ENCODE data around the gene MGA.
A peak's percentile ranks its signal among the peaks of the same experiment; 100 is the strongest.

Gene MGA

DNA sequence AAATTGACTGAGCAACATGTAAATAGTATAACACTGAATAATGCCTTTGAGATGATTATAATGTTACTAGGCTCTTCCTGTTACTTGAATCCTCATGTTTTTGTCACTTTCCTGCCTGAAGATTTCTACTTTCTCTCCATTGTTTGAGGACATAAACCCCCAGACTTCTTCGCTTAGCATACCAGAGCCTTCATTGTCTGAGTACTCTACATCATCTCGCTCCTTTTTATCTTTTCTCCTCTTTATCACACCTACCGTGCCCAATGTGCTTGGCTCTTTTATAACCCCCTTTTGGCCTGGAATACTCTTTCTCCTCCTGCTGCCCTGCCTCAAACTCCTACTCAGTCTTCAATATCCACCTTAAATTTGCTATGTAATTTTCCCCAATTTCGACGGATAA lies 30.3 kb upstream of the MGA start:
- TF ChIP-seq, protein P1, sequence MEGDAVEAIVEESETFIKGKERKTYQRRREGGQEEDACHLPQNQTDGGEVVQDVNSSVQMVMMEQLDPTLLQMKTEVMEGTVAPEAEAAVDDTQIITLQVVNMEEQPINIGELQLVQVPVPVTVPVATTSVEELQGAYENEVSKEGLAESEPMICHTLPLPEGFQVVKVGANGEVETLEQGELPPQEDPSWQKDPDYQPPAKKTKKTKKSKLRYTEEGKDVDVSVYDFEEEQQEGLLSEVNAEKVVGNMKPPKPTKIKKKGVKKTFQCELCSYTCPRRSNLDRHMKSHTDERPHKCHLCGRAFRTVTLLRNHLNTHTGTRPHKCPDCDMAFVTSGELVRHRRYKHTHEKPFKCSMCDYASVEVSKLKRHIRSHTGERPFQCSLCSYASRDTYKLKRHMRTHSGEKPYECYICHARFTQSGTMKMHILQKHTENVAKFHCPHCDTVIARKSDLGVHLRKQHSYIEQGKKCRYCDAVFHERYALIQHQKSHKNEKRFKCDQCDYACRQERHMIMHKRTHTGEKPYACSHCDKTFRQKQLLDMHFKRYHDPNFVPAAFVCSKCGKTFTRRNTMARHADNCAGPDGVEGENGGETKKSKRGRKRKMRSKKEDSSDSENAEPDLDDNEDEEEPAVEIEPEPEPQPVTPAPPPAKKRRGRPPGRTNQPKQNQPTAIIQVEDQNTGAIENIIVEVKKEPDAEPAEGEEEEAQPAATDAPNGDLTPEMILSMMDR (IDR thresholded peaks at IDR 0.05; ENCODE audit: insufficient read depth, low read length), result no peak
- TF ChIP-seq SPI1 (IDR thresholded peaks at IDR 0.05; ENCODE audit: borderline replicate concordance, low read depth), result no peak
- Histone ChIP-seq H3K27ac (replicated peaks) (no peak overlapping the region), H3K4me3 (replicated peaks; ENCODE audit: insufficient read depth, low read length) (no peak overlapping the region)

DNA sequence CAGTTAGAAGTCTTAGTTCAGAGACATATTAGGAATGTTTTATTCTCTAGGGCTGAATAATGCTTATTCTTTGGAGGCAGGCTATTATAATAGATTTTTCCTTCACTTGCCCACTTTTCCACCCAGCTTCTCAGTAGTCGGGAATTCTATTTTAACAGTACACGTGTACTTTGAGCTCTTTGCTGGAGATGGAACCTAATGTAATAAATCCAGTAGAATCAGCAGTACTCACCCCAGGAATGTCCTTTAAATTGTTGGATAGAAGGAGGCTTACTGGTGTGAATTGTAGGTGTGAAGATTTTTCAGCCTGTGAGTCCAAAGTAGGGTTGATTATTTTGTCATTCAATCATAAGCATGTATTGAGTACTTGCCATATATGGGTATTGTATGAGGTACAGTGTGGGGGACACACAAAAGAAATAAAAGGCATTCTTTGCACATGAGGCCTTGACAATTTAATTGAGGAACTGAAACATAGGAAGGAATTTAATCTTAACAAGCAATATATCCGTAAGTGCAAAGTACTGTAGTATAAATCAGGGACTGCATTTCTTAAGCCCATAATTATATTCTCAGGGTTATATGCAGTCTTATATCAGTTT lies 29.5 kb upstream of the MGA start:
- no peak overlapping the region for H3K4me3 ChIP-seq (replicated peaks; ENCODE audit: insufficient read depth, low read length)
- TF ChIP-seq, protein P1 (IDR thresholded peaks at IDR 0.05; ENCODE audit: insufficient read depth, low read length), result no peak
- TF ChIP-seq, protein P2, sequence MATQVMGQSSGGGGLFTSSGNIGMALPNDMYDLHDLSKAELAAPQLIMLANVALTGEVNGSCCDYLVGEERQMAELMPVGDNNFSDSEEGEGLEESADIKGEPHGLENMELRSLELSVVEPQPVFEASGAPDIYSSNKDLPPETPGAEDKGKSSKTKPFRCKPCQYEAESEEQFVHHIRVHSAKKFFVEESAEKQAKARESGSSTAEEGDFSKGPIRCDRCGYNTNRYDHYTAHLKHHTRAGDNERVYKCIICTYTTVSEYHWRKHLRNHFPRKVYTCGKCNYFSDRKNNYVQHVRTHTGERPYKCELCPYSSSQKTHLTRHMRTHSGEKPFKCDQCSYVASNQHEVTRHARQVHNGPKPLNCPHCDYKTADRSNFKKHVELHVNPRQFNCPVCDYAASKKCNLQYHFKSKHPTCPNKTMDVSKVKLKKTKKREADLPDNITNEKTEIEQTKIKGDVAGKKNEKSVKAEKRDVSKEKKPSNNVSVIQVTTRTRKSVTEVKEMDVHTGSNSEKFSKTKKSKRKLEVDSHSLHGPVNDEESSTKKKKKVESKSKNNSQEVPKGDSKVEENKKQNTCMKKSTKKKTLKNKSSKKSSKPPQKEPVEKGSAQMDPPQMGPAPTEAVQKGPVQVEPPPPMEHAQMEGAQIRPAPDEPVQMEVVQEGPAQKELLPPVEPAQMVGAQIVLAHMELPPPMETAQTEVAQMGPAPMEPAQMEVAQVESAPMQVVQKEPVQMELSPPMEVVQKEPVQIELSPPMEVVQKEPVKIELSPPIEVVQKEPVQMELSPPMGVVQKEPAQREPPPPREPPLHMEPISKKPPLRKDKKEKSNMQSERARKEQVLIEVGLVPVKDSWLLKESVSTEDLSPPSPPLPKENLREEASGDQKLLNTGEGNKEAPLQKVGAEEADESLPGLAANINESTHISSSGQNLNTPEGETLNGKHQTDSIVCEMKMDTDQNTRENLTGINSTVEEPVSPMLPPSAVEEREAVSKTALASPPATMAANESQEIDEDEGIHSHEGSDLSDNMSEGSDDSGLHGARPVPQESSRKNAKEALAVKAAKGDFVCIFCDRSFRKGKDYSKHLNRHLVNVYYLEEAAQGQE (IDR thresholded peaks at IDR 0.05; ENCODE audit: insufficient replicate concordance, low read depth), result no peak
- 0 out of 2 replicates have a peak, but pooled peaks have one; percentile 2 for TF ChIP-seq SPI1 (IDR thresholded peaks at IDR 0.05; ENCODE audit: borderline replicate concordance, low read depth)
- H3K27ac ChIP-seq (replicated peaks), result no peak overlapping the region
- DNase-seq (ENCODE audit: low read depth in 1 of 2, low spot score in 1 of 2), result no peak
- H3K27me3 ChIP-seq (ENCODE audit: insufficient read depth, poor library complexity, severe bottlenecking), result no peaks in the 10 kb centered on the region

More for the DNA sequence above, 30.3 kb upstream of the MGA start:
- DNase-seq (ENCODE audit: low read depth in 1 of 2, low spot score in 1 of 2), result no peak
- no peaks in the 10 kb centered on the region for H3K27me3 ChIP-seq (ENCODE audit: insufficient read depth, poor library complexity, severe bottlenecking)

DNA sequence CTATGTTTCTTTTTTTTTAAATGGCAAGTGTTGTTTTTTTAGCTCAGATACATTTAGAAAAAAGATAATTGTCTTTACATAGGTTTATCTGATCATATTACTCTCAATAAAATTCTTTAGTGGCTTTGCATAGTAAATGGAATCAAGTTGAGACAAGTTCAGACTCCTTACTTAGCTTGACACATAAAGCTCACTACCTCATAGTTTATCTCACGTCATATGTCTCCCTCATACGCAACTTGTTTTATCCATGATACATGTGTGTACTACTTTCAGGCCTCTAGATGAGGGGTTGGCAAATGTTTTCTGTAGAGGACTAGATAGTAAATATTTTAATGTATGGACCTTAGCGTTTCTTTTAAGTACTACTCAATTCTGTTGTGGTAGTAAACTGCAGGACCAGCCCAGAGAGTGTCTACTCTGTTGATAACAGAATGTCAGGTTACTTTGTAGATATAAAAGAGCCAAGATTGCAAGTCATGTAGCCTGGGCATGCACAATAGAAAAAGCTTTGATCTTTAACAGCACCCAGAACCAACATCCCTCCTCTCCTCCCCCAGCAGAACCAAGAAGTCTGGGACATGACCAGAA lies 28.2 kb upstream of the MGA start:
- TF ChIP-seq, protein P1 (IDR thresholded peaks at IDR 0.05; ENCODE audit: insufficient read depth, low read length), result no peak
- TF ChIP-seq, protein P2 (IDR thresholded peaks at IDR 0.05; ENCODE audit: insufficient replicate concordance, low read depth), result no peak
- no peak for TF ChIP-seq POLR2AphosphoS5 (IDR thresholded peaks at IDR 0.05; ENCODE audit: low read depth)
- TF ChIP-seq SPI1 (IDR thresholded peaks at IDR 0.05; ENCODE audit: borderline replicate concordance, low read depth), result no peak
- no peak for TF ChIP-seq GABPA (IDR thresholded peaks at IDR 0.05; ENCODE audit: low read depth)
- DNase-seq (ENCODE audit: low read depth in 1 of 2, low spot score in 1 of 2), result no peak
- Histone ChIP-seq H3K4me3 (replicated peaks; ENCODE audit: insufficient read depth, low read length) (no peak overlapping the region), H3K27ac (replicated peaks) (no peak overlapping the region), H3K27me3 (ENCODE audit: insufficient read depth, poor library complexity, severe bottlenecking) (no peaks in the 10 kb centered on the region)

DNA sequence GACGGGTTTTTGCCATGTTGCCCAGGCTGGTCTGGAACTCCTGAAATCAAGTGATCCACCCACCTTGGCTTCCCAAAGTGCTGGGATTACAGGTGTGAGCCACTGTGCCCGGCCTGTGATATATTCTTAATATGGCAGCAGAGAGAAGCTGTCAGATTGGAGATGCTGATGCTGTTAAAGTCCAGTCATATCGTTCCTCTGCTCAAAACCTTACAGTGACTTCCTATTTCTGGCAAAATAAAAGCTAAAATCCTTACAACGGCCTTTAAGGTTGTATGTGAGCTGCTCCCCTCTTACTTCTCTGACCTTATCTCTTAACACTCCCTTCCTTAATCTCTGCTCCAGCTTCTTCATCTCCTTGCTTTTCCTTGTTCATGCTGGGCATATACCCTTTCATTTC lies 26.6 kb upstream of the MGA start:
- no peak overlapping the region for H3K4me3 ChIP-seq (replicated peaks; ENCODE audit: insufficient read depth, low read length)
- H3K27me3 ChIP-seq (ENCODE audit: insufficient read depth, poor library complexity, severe bottlenecking), result no peaks in the 10 kb centered on the region
- no peak for DNase-seq (ENCODE audit: low read depth in 1 of 2, low spot score in 1 of 2)
- H3K27ac ChIP-seq (replicated peaks), result no peak overlapping the region
- TF ChIP-seq, protein P1 (IDR thresholded peaks at IDR 0.05; ENCODE audit: insufficient read depth, low read length), result no peak
- peak; percentile 44; the same call in 1 of the 2 replicates for TF ChIP-seq SPI1 (IDR thresholded peaks at IDR 0.05; ENCODE audit: borderline replicate concordance, low read depth)
- TF ChIP-seq, protein P2 (IDR thresholded peaks at IDR 0.05; ENCODE audit: insufficient replicate concordance, low read depth), result no peak

All from HL-60 (cell line).